Hematopoietic multipotent progenitor cell treated with erythropoietin and hydrocortisone succinate and interleukin-3 and kit ligand, for 4 days (in vitro differentiated cells): ENCODE data around the gene COL1A1.

Experiments used
- DNase-seq: peaks from one replicate; pipeline ENCODE4 v3.0.0-alpha.2; 2015

Gene COL1A1

GRCh38 chr17:50201276-50201854 is at the start of gene COL1A1:
Gene COL1A1 (minus strand): TSS chr17:50201631. CDS start chr17:50201513, 118 bp downstream.
- no peak for DNase-seq

- DNase-seq = no peak
These were observed 46.8 kb upstream of the COL1A1 start for GRCh38 chr17:50248255-50248654.

DNA sequence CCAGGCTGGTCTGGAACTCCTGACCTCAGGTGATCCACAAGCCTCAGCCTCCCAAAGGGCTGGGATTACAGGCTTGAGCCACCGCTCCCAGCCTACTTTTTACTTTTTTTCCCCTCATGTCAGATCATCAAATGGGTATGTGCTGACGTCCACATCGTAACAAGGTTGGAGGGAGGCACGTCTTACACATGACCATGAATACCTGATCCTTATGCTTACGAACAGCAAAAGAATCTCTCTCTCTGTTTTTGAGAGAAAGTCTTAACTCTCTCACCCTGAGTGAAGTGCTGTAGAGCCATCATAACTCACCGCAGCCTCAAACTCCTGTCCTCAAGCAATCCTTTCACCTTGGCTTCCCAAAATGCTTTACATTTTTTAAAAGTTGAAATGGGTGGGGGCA is 43.3 kb upstream of the COL1A1 start:
- DNase-seq = no peak

- no peak for DNase-seq
These were observed 40.0 kb upstream of the COL1A1 start for GRCh38 chr17:50241431-50241830.

DNA sequence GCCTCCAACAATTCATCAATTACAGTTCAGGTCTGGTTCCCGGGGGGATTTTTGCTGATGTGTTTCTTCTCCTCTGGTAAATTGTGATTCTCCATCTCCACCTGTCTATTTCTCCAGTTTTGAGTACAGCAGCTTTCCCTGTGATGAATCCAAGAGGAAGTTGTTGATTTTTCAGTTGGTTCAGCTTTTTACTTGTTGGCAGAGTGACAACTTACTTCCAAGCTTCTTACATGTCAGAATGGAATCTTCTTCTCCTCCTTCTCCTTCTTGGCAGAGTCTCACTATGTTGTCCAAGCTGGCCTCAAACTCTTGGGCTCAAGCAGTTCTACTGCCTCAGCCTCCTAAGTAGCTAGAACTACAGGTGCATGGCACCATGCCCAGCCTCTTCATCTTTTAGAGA is 39.4 kb upstream of the COL1A1 start:
- no peak for DNase-seq

GRCh38 chr17:50239937-50240336 is 38.5 kb upstream of the COL1A1 start:
- peak; percentile 45 for DNase-seq

DNA sequence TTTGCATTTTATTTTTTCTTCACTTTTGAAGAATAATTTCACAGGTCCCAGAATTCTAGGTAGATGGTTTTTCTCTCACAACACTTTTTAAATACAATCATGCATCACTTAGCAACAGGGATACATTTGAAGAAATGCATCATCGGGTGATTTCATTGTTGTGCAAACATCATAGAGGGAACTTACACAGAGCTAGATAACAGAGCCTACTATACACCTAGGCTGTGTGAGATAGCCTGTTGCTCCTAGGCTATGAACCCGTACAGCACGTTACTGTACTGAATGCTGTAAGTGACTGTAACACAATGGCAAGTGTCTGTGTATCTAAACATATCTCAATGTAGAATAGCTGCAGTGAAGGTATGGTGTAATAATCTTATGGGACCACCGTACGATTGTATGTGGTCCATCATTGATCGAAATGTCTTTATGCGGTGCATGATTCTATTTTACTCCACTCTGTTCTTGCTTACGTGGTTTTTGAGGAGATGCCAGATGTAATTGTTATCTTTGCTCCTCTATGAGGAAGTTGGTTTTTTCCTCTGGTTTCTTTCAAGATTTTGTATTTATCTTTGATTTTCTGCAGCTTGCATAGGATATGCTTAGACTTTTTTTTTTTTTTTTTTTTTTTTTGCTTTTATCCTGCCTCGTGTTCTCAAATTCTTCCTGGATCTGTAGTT is 37.3 kb upstream of the COL1A1 start:
- peak; percentile 62 for DNase-seq

GRCh38 chr17:50237901-50238300 is 36.5 kb upstream of the COL1A1 start:
- DNase-seq = no peak

DNA sequence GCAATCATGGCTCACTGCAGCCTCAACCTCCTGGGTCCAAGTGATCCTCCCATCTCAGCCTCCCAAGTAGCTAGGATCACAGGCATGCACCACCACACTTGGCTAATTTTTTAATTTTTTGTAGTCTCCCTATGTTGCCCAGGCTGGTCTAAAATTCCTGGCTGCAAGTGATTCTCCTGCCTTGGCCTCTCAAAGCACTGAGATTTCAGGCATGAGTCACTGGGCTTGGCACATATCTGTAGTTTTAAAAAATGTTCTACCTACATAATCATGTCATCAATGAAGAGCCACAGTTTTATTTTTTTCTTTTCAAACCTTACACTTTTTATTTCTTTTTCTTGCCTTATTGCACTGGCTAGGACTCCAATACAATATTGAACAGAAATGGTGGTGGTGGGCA is 33.1 kb upstream of the COL1A1 start:
- no peak for DNase-seq

- no peak for DNase-seq
These were observed 24.3 kb upstream of the COL1A1 start for GRCh38 chr17:50225701-50226240.

DNA sequence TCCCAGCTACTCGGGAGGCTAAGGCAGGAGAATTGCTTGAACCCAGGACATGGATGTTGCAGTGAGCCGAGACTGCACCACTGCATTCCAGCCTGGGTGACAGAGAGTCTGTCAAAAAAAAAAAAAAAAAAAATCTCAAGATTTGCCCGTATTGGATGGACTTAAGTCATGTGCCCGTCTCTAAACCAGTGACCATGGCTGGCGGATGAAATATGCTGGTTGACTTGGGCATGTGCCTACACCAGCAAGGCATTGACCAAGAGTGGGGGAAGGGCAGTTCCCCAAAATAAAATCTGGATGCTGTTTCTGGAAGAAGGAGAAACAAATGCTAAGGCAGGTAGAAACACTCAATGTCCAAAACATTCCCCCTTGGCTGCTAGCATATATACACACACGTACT is 21.5 kb upstream of the COL1A1 start:
- DNase-seq = no peak

GRCh38 chr17:50221864-50222545 is 20.6 kb upstream of the COL1A1 start:
- DNase-seq = no peak

- peak; percentile 65 for DNase-seq
These were observed 19.9 kb upstream of the COL1A1 start for GRCh38 chr17:50221266-50221863.

DNA sequence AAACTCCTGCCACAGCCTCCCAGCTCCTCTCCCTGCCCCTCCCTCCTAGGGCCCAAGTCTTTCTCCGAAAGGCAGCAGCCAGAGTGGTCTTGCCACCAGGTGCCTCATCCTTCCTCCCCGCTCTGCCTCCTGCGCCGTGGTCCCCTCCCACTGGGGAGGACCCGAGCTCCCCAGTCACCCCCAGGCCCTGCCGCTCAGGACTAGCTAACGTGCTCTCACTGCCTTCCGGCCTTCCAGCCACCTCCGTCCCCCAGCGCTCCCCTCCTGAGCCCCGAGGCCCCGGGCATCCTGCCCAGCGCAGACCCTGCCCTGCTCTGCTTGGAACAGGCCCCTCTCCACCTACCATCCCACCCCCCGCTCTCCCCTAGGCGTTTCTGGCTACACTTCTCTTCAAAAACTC is 19.4 kb upstream of the COL1A1 start:
- DNase-seq = no peak

GRCh38 chr17:50219939-50220465 is 18.6 kb upstream of the COL1A1 start:
- DNase-seq = no peak

DNA sequence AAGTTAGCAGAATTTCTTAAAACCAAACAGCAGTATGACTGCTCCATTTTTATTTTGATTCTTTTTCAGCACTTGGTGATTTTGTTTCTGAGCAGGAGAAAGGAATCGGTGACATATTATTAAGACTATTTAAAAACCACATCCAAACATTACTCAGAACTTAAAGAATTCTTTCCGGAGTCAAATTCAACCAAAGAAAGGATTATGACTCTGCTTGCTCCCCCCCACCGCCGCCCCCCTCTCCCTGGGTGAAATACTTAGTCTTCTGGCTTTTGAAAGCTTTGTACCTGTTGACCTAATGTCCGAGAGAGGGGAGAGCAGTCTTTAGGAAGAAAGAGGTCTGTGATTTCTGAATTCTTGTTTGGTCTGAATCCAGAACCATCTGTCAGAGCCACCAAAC is 17.9 kb upstream of the COL1A1 start:
- no peak for DNase-seq

- DNase-seq = no peak
These were observed 17.4 kb upstream of the COL1A1 start for GRCh38 chr17:50218771-50219315.

- no peak for DNase-seq
These were observed 16.8 kb upstream of the COL1A1 start for GRCh38 chr17:50218071-50218759.

GRCh38 chr17:50217591-50217990 is 16.2 kb upstream of the COL1A1 start:
- no peak for DNase-seq

GRCh38 chr17:50214976-50215760 is 13.7 kb upstream of the COL1A1 start:
- DNase-seq = no peak
